GM08714 (cell line): Measurements from ENCODE around the gene SLC6A7.

ENCODE experiments used
- H3K4me3 ChIP-seq: fragments of 200-500 bp; sonication (Bioruptor generic); 2 replicates; pipeline ENCODE4 v1.5.1; 2014; ENCODE audit warnings: mild to moderate bottlenecking, low read length, inconsistent platforms
- ZNF274 ChIP-seq: IDR thresholded peaks from 2 replicates; pipeline ENCODE4 v1.6.1; 2012; ENCODE audit warnings: mild to moderate bottlenecking, low read depth, low read length

The SLC6A7 gene

GRCh38 chr5:150252489-150252888, 62.6 kb downstream of the SLC6A7 start:
- no peak for TF ChIP-seq ZNF274
- H3K4me3 ChIP-seq, result no peak overlapping the region

GRCh38 chr5:150253416-150254208, 63.8 kb downstream of the SLC6A7 start:
- TF ChIP-seq ZNF274, result no peak
- no peak overlapping the region for H3K4me3 ChIP-seq

- TF ChIP-seq ZNF274, result no peak
- H3K4me3 ChIP-seq, result no peak overlapping the region
These were observed 64.5 kb downstream of the SLC6A7 start for GRCh38 chr5:150254363-150254762.

- TF ChIP-seq ZNF274, result no peak
These were observed 64.9 kb downstream of the SLC6A7 start for GRCh38 chr5:150254774-150255173.

GRCh38 chr5:150255659-150256409, 66.0 kb downstream of the SLC6A7 start:
- TF ChIP-seq ZNF274, result no peak
- H3K4me3 ChIP-seq, result no peak overlapping the region

More at GRCh38 chr5:150254774-150255173, 64.9 kb downstream of the SLC6A7 start:
- no peak overlapping the region for H3K4me3 ChIP-seq

- H3K4me3 ChIP-seq, result no peak overlapping the region
- TF ChIP-seq ZNF274, result no peak
These were observed 66.7 kb downstream of the SLC6A7 start for GRCh38 chr5:150256410-150257064.

- no peak for TF ChIP-seq ZNF274
- no peak overlapping the region for H3K4me3 ChIP-seq
These were observed 67.6 kb downstream of the SLC6A7 start for GRCh38 chr5:150257424-150257823.

- H3K4me3 ChIP-seq, result no peak overlapping the region
These were observed 68.3 kb downstream of the SLC6A7 start for GRCh38 chr5:150258130-150258529.

More at GRCh38 chr5:150258130-150258529, 68.3 kb downstream of the SLC6A7 start:
- TF ChIP-seq ZNF274, result no peak
